Measurements from ENCODE around the gene EGFL8.

EGFL8 gene

GRCh38 chr6:32147401-32148132 is 16.8 kb upstream of the EGFL8 start:
- Histone ChIP-seq H3K36me3 (ENCODE audit: control insufficient read depth, insufficient read depth, low read length) (no peaks in the 10 kb centered on the region), H3K4me3 (ENCODE audit: low read depth, low read length) (peak overlapping the region; percentile 73), H3K27me3 (ENCODE audit: control insufficient read depth, insufficient read depth, low read length) (peaks cover 41% of the 10 kb centered on the region), H3K4me1 (ENCODE audit: control insufficient read depth, insufficient read depth, low read length) (peaks cover 17% of the 10 kb centered on the region), H3K9ac (ENCODE audit: low read depth, low read length) (no peak overlapping the region), H3K9me3 (ENCODE audit: control insufficient read depth, insufficient read depth, low read length) (no peaks in the 10 kb centered on the region)

DNA sequence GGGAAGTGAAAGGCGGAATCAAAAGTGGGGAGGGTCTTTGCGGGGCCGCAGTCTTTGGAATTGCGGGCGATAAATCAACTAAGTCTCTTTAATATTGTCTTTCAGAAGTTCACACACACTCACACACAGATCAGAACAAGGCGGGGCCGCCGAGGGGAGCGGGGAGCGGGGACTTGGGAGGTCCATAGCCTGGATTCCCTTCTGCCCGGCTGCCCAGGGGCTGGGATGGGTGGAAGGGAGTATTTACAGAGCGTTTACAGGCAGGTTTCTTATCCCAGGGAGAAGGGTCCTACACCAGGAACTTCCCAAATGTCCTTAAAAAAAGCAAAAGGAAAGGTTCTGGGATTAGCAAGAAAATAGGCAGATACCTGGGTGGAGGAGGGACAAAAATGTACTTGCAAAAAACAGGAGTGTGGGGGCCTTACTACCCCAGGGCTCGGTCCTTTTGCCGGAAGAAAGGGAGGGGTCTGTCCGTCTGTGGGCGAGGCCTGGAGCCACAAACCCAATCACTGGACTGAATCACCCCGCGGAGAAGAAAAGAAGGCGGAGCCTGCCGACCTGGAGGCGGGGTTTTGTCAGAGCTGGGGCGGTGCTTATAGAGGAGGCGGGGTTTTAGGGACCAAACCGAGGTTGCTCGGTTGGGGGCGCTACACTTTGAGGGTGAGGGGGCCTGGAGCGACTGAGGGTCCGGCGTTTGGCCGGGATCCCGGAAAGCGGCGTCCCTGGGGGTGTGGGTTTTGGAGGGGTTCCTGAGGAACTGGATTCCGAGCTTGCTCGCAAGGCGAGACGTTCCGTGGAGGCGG is 15.9 kb upstream of the EGFL8 start:
- H3K9me3 ChIP-seq (ENCODE audit: control insufficient read depth, insufficient read depth, low read length), result no peaks in the 10 kb centered on the region
- peak overlapping the region; percentile 73 for H3K4me3 ChIP-seq (ENCODE audit: low read depth, low read length)
- peak overlapping the region; percentile 9 for H3K9ac ChIP-seq (ENCODE audit: low read depth, low read length)
- peaks cover 48% of the 10 kb centered on the region for H3K27me3 ChIP-seq (ENCODE audit: control insufficient read depth, insufficient read depth, low read length)
- H3K4me1 ChIP-seq (ENCODE audit: control insufficient read depth, insufficient read depth, low read length), result peaks cover 21% of the 10 kb centered on the region
- H3K36me3 ChIP-seq (ENCODE audit: control insufficient read depth, insufficient read depth, low read length), result no peaks in the 10 kb centered on the region

DNA sequence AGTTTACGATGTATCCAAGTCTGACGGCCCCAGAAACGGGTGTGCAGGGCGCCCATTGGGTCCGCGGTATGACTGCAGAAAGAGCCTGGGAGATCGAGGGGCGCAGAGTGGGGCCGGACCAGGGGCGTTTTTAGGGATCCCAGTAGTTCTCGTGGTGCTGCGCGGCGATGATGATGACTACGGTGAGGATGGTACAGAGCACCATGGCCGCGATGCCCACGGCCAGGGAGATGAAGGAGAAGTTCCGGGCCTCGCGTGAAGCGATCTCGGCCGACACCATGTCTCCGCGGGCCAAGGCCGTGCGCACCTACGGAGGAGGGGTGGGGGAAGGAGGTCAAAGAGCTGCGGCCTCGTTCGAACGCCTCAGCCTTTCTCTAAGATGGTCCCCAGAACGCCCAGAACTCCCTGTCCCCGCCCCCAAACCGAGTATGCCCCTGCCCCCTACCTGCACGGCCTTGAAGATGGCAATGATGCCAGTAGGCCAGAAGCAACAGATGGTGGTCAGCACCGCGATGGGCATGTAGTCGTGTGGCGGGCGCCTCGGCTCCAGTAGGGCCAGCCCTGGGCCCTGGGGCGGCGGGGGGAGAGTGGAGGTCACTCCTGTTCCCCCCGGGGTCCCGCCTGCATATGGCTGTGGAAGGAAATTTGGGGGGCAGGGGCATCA is 15.2 kb upstream of the EGFL8 start:
- Histone ChIP-seq H3K36me3 (ENCODE audit: control insufficient read depth, insufficient read depth, low read length) (no peaks in the 10 kb centered on the region), H3K9ac (ENCODE audit: low read depth, low read length) (peak overlapping the region; percentile 9), H3K27me3 (ENCODE audit: control insufficient read depth, insufficient read depth, low read length) (peaks cover 48% of the 10 kb centered on the region), H3K4me1 (ENCODE audit: control insufficient read depth, insufficient read depth, low read length) (peaks cover 21% of the 10 kb centered on the region), H3K4me3 (ENCODE audit: low read depth, low read length) (peak overlapping the region; percentile 73), H3K9me3 (ENCODE audit: control insufficient read depth, insufficient read depth, low read length) (no peaks in the 10 kb centered on the region)

GRCh38 chr6:32149932-32150870 is 14.2 kb upstream of the EGFL8 start:
- peaks cover 48% of the 10 kb centered on the region for H3K27me3 ChIP-seq (ENCODE audit: control insufficient read depth, insufficient read depth, low read length)
- peaks cover 24% of the 10 kb centered on the region for H3K4me1 ChIP-seq (ENCODE audit: control insufficient read depth, insufficient read depth, low read length)
- no peak overlapping the region for H3K9ac ChIP-seq (ENCODE audit: low read depth, low read length)
- no peaks in the 10 kb centered on the region for H3K36me3 ChIP-seq (ENCODE audit: control insufficient read depth, insufficient read depth, low read length)
- no peaks in the 10 kb centered on the region for H3K9me3 ChIP-seq (ENCODE audit: control insufficient read depth, insufficient read depth, low read length)
- H3K4me3 ChIP-seq (ENCODE audit: low read depth, low read length), result peak overlapping the region; percentile 58

GRCh38 chr6:32151181-32151862 is 13.1 kb upstream of the EGFL8 start:
- peak overlapping the region; percentile 31 for H3K4me3 ChIP-seq (ENCODE audit: low read depth, low read length)
- H3K27me3 ChIP-seq (ENCODE audit: control insufficient read depth, insufficient read depth, low read length), result peaks cover 48% of the 10 kb centered on the region
- H3K9ac ChIP-seq (ENCODE audit: low read depth, low read length), result no peak overlapping the region
- H3K4me1 ChIP-seq (ENCODE audit: control insufficient read depth, insufficient read depth, low read length), result peaks cover 22% of the 10 kb centered on the region
- H3K9me3 ChIP-seq (ENCODE audit: control insufficient read depth, insufficient read depth, low read length), result no peaks in the 10 kb centered on the region
- no peaks in the 10 kb centered on the region for H3K36me3 ChIP-seq (ENCODE audit: control insufficient read depth, insufficient read depth, low read length)

DNA sequence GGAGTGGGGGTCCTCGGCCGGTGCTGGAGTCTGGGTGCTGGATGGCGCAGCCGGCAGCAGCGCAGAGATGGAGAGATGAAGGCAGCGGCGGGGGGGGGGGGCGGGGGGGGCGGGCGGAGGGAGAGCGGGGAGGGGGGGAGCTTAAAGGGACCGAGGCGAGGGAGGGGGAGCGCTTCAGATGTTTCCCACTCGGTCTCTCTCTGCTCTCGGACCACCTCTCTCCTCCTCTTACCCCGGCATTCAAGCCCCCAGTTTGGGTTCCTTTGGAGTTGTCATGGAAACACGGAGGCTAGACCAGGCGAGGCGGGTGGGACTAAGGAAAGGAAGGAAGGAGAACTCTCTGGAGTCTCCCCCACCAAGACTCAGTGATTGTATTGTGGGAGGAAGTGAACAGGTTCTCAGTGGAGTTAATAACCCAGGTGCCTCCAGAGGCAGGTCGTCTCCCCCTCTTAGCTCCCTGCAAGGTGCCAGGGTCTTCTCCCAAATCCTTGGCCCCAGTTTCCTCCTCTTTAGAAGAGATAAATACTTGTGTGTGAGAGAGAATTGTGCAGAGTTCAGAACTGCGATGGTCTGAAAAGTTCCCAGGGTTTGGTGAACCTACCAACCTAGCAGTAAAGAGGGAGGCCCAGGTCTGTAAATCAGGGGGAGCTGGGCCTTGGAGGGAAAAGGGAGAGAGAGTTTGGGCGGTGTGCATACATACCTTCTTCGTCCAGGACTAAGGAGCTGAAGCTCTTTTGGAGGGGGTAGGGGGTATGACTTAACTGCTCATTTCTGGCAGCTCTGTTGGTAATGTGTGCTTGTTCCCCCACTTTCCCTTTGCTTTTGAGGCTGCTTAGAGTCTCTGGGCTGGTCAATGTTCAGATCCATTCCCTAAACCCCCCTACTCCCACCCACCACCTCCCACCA is 12.3 kb upstream of the EGFL8 start, which contains the start of gene PRRT1:
TSS of gene PRRT1 (minus strand) at position 77 of the 906 bp plus-strand sequence. CDS start 112 bp downstream, outside the sequence.
- peaks cover 16% of the 10 kb centered on the region for H3K4me1 ChIP-seq (ENCODE audit: control insufficient read depth, insufficient read depth, low read length)
- peaks cover 45% of the 10 kb centered on the region for H3K27me3 ChIP-seq (ENCODE audit: control insufficient read depth, insufficient read depth, low read length)
- H3K36me3 ChIP-seq (ENCODE audit: control insufficient read depth, insufficient read depth, low read length), result no peaks in the 10 kb centered on the region
- H3K9me3 ChIP-seq (ENCODE audit: control insufficient read depth, insufficient read depth, low read length), result no peaks in the 10 kb centered on the region
- H3K4me3 ChIP-seq (ENCODE audit: low read depth, low read length), result peak within 1 kb of the TSS; percentile 92
- no peak within 1 kb of the TSS for H3K9ac ChIP-seq (ENCODE audit: low read depth, low read length)

GRCh38 chr6:32152769-32153563 is 11.4 kb upstream of the EGFL8 start:
- Histone ChIP-seq H3K9ac (ENCODE audit: low read depth, low read length) (no peak overlapping the region), H3K36me3 (ENCODE audit: control insufficient read depth, insufficient read depth, low read length) (peaks cover 5% of the 10 kb centered on the region), H3K9me3 (ENCODE audit: control insufficient read depth, insufficient read depth, low read length) (no peaks in the 10 kb centered on the region), H3K4me1 (ENCODE audit: control insufficient read depth, insufficient read depth, low read length) (peaks cover 16% of the 10 kb centered on the region), H3K4me3 (ENCODE audit: low read depth, low read length) (peak overlapping the region; percentile 92), H3K27me3 (ENCODE audit: control insufficient read depth, insufficient read depth, low read length) (peaks cover 41% of the 10 kb centered on the region)

- Histone ChIP-seq H3K9me3 (ENCODE audit: control insufficient read depth, insufficient read depth, low read length) (no peaks in the 10 kb centered on the region), H3K9ac (ENCODE audit: low read depth, low read length) (peak within 1 kb of the TSS; percentile 67), H3K4me1 (ENCODE audit: control insufficient read depth, insufficient read depth, low read length) (peaks cover 16% of the 10 kb centered on the region), H3K27me3 (ENCODE audit: control insufficient read depth, insufficient read depth, low read length) (peaks cover 40% of the 10 kb centered on the region), H3K4me3 (ENCODE audit: low read depth, low read length) (peak within 1 kb of the TSS; percentile 92), H3K36me3 (ENCODE audit: control insufficient read depth, insufficient read depth, low read length) (peaks cover 9% of the 10 kb centered on the region)
Observed at GRCh38 chr6:32153564-32154513, 10.6 kb upstream of the EGFL8 start, which contains the start of gene PPT2. PPT2 (plus strand) TSS chr6:32154141; CDS start chr6:32154595, 454 bp downstream.

Data from iPS-15b (cell line).